GM12864 (cell line): Measurements from ENCODE around the gene CHRNG.

ENCODE experiments used
- DNase-seq: peaks from one replicate; pipeline ENCODE4 v3.0.0-alpha.2; 2011; ENCODE audit warnings: low read depth
- H3K4me3 ChIP-seq: 2 replicates; pipeline ENCODE4 v1.5.1; 2011; ENCODE audit warnings: mild to moderate bottlenecking, low read depth, low read length, control low read depth
- CTCF ChIP-seq: IDR thresholded peaks from 2 replicates; pipeline ENCODE4 v1.5.1; 2011; ENCODE audit warnings: low read depth, mild to moderate bottlenecking, moderate library complexity, low read length, control low read depth, inconsistent platforms; ENCODE audit errors: missing control alignments

The CHRNG gene

GRCh38 chr2:232522623-232523401, 16.7 kb upstream of the CHRNG start:
- no peak for TF ChIP-seq CTCF
- H3K4me3 ChIP-seq = no peak overlapping the region
- DNase-seq = no peak

- no peak overlapping the region for H3K4me3 ChIP-seq
- DNase-seq = no peak
- TF ChIP-seq CTCF = no peak
Measured at GRCh38 chr2:232523402-232523681, 16.1 kb upstream of the CHRNG start.

GRCh38 chr2:232523682-232524597, 15.6 kb upstream of the CHRNG start:
- no peak for DNase-seq
- H3K4me3 ChIP-seq = no peak overlapping the region
- TF ChIP-seq CTCF = peak; percentile 14

GRCh38 chr2:232524771-232525170, 14.7 kb upstream of the CHRNG start:
- no peak overlapping the region for H3K4me3 ChIP-seq
- no peak for DNase-seq
- TF ChIP-seq CTCF = no peak

- TF ChIP-seq CTCF = no peak
- H3K4me3 ChIP-seq = no peak overlapping the region
- no peak for DNase-seq
Measured at GRCh38 chr2:232525199-232525598, 14.3 kb upstream of the CHRNG start.

- TF ChIP-seq CTCF = no peak
- no peak for DNase-seq
- H3K4me3 ChIP-seq = no peak within 1 kb of the TSS
Measured at GRCh38 chr2:232525791-232526371, 13.6 kb upstream of the CHRNG start, which contains the start of gene CHRND. Gene CHRND, plus strand, starts transcription at chr2:232526160. Its CDS starts 56 bp downstream, at chr2:232526216.
